HCT116 (cell line): ENCODE data around the gene MAFG. TPM values are rescaled to one million over a fixed set of nuclear protein-coding genes. Genes with fewer than 3 reads are reported as not detected.

ENCODE experiments used
- ATAC-seq: fragments of 200-7000 bp; cut with Tn5 transposase; 2 replicates; pipeline ENCODE4 v1.9.1; 2020; ENCODE audit warnings: mild to moderate bottlenecking, moderate library complexity
- BruUV-seq: library from RNA; stranded (reverse); fragments of 400-500 nt; replicated peaks from 2 replicates; lab custom pipeline; 2021; lab: Mats Ljungman, UMichigan
- CTCF ChIA-PET: fragments of 300-600 bp; sonication (Branson Sonifier 250); formaldehyde crosslinking; loops from one replicate; lab custom pipeline; 2021; ENCODE audit warnings: antibody characterized with exemption; lab: Charles Lee
- POLR2A ChIA-PET: fragments of 300-600, 350-600 bp; sonication (Branson Sonifier 250); formaldehyde crosslinking; loops from one replicate; lab custom pipeline; 2021; ENCODE audit warnings: antibody characterized with exemption; lab: Charles Lee
- RAD21 ChIA-PET, 2 experiments: fragments of 300-600 bp; sonication (Branson Sonifier 250); formaldehyde crosslinking; loops; one replicate each; lab custom pipeline; 2023; ENCODE audit warnings: low total read pairs in 2 of 2; ENCODE audit not compliant: uncharacterized antibody in 2 of 2, unreplicated experiment in 2 of 2, low non-redundant PET in 1 of 2; lab: Charles Lee
- DNase-seq: peaks from one replicate; pipeline ENCODE4 v3.0.0-alpha.2; 2010; ENCODE audit warnings: low read depth, low spot score
- H2AFZ ChIP-seq: fragments of 200-600 bp; shearing (Covaris generic), sonication (generic); 2 replicates; pipeline ENCODE4 v1.6.1; 2017; ENCODE audit warnings: low read depth, mixed run types, mixed read lengths, antibody characterized with exemption, low read length; ENCODE audit not compliant: poor library complexity, severe bottlenecking
- H3K27ac ChIP-seq: 2 replicates; pipeline ENCODE4 v1.5.1; 2012; ENCODE audit warnings: low read depth, low read length
- H3K27me3 ChIP-seq: fragments of 200-600 bp; sonication (generic); 2 replicates; pipeline ENCODE4 v1.6.1; 2016; ENCODE audit warnings: mixed run types, low read length, mixed read lengths; ENCODE audit not compliant: insufficient read depth
- H3K36me3 ChIP-seq, 2 experiments: fragments of 200-500 bp in 1 of 2; fragments of 200-600 bp in 1 of 2; sonication (Bioruptor generic) in 1 of 2; sonication (generic) in 1 of 2; 2 replicates each; pipeline versions ENCODE4 v1.5.1 to v1.6.1; 2014 to 2016; ENCODE audit warnings: low read length in 2 of 2, inconsistent platforms in 1 of 2, mixed read lengths in 1 of 2, mixed run types in 1 of 2; ENCODE audit not compliant: insufficient read depth in 2 of 2, control insufficient read depth in 1 of 2
- H3K4me1 ChIP-seq, 2 experiments: fragments of 200-600 bp in 1 of 2; sonication (generic) in 1 of 2; 2 replicates each; pipeline versions ENCODE4 v1.5.1 to v1.6.1; 2012 to 2017; ENCODE audit warnings: low read length in 2 of 2, inconsistent platforms in 1 of 2, mild to moderate bottlenecking in 1 of 2, mixed read lengths in 1 of 2, mixed run types in 1 of 2, moderate library complexity in 1 of 2; ENCODE audit not compliant: insufficient read depth in 2 of 2, control insufficient read depth in 1 of 2
- H3K4me2 ChIP-seq: fragments of 200-600 bp; sonication (generic); 2 replicates; pipeline ENCODE4 v1.6.1; 2017; ENCODE audit warnings: mixed run types, low read length, mixed read lengths
- H3K4me3 ChIP-seq, 2 experiments: fragments of 200-600 bp in 1 of 2; sonication (generic) in 1 of 2; replicated peaks in 1 of 2; 2 replicates each; pipeline ENCODE4 v1.5.1; 2011 to 2016; ENCODE audit warnings: low read length in 2 of 2, control low read depth in 1 of 2, low read depth in 1 of 2, mild to moderate bottlenecking in 1 of 2, mixed read lengths in 1 of 2, mixed run types in 1 of 2
- H3K79me2 ChIP-seq: fragments of 200-600 bp; sonication (generic); 2 replicates; pipeline ENCODE4 v1.6.1; 2017; ENCODE audit warnings: mild to moderate bottlenecking, mixed run types, low read length, moderate library complexity, mixed read lengths; ENCODE audit not compliant: insufficient read depth
- H3K9ac ChIP-seq: fragments of 200-600 bp; sonication (generic); 2 replicates; pipeline ENCODE4 v1.6.1; 2016; ENCODE audit warnings: low read length, mixed read lengths
- H3K9me2 ChIP-seq: fragments of 200-600 bp; sonication (generic), shearing (Covaris generic); 2 replicates; pipeline ENCODE4 v1.6.1; 2017; ENCODE audit warnings: mixed run types, mild to moderate bottlenecking, moderate library complexity; ENCODE audit not compliant: insufficient read depth
- H3K9me3 ChIP-seq, 2 experiments: fragments of 200-500 bp in 1 of 2; fragments of 200-600 bp in 1 of 2; sonication (Bioruptor generic) in 1 of 2; sonication (generic) in 1 of 2; 2 replicates each; pipeline ENCODE4 v1.6.1; 2014 to 2017; ENCODE audit warnings: low read length in 2 of 2, mixed read lengths in 2 of 2, inconsistent platforms in 1 of 2, low read depth in 1 of 2, mild to moderate bottlenecking in 1 of 2, mixed run types in 1 of 2, moderate library complexity in 1 of 2; ENCODE audit not compliant: control insufficient read depth in 1 of 2, insufficient read depth in 1 of 2
- H4K20me1 ChIP-seq: fragments of 200-600 bp; sonication (generic), shearing (Covaris generic); 2 replicates; pipeline ENCODE4 v1.6.1; 2017; ENCODE audit warnings: mixed run types, mild to moderate bottlenecking, moderate library complexity; ENCODE audit not compliant: insufficient read depth
- CTCF ChIP-seq, 3 experiments: fragments of 200-600 bp in 1 of 3; sonication (generic) in 1 of 3; IDR thresholded peaks in 2 of 3; conservative IDR thresholded peaks in 1 of 3; 2 replicates each; pipeline ENCODE4 v1.5.1; 2012 to 2017; ENCODE audit warnings: low read depth in 2 of 3, low read length in 2 of 3, antibody characterized with exemption in 1 of 3, borderline replicate concordance in 1 of 3, control low read depth in 1 of 3, mild to moderate bottlenecking in 1 of 3, mixed read lengths in 1 of 3, mixed run types in 1 of 3, moderate library complexity in 1 of 3; ENCODE audit not compliant: insufficient read depth in 1 of 3
- EGR1 ChIP-seq: IDR thresholded peaks from 2 replicates; pipeline ENCODE4 v1.6.1; 2012; ENCODE audit warnings: low read depth
- POLR2A ChIP-seq: IDR thresholded peaks from 2 replicates; pipeline ENCODE4 v1.7.0; 2011; ENCODE audit warnings: borderline replicate concordance; ENCODE audit not compliant: insufficient read depth, insufficient read length; ENCODE audit errors: extremely low read depth
- POLR2AphosphoS5 ChIP-seq: IDR thresholded peaks from 2 replicates; pipeline ENCODE4 v1.6.1; 2011; ENCODE audit warnings: mild to moderate bottlenecking, low read depth, low read length, moderate library complexity
- YY1 ChIP-seq: IDR thresholded peaks from 2 replicates; pipeline ENCODE4 v1.6.1; 2011; ENCODE audit warnings: low read length, low read depth, moderate library complexity, mild to moderate bottlenecking; ENCODE audit not compliant: insufficient replicate concordance; ENCODE audit errors: extremely low read depth
- ZFX ChIP-seq: fragments of 450-650 bp; IDR thresholded peaks from 2 replicates; pipeline ENCODE4 v1.6.1; 2017
- intact Hi-C: fragments of 100-400 bp; cut with micrococcal nuclease; formaldehyde crosslinking; loops from 2 replicates; pipeline ENCODE4 v1.10.0; 2022
- total RNA-seq: library from RNA; stranded (reverse); gene quantifications from one replicate; pipeline ENCODE4 v1.2.1, GENCODE V29; 2021; ENCODE audit not compliant: unreplicated experiment

The MAFG gene
- total RNA-seq, 1 experiment from 2014 or later: 46.8 TPM

GRCh38 chr17:81930142-81931125 is 2.9 kb upstream of the MAFG start:
- no peak for DNase-seq
- H3K27me3 ChIP-seq: no peaks in the 10 kb centered on the region
- H3K27ac ChIP-seq: no peak overlapping the region; the same call in 1 of the 2 replicates
- POLR2A ChIA-PET: interaction anchor here (1.2 kb wide), 1 partner anchor 92 kb away, joined by 4 read pairs; the partner anchor contains the start of genes CENPX and LRRC45
- H3K9me3 ChIP-seq: no peaks in the 10 kb centered on the region
- BruUV-seq: no TSS peak
- intact Hi-C loops: no loop called here
- H4K20me1 ChIP-seq: no peaks in the 10 kb centered on the region
- no peak overlapping the region for H3K9ac ChIP-seq
- H3K36me3 ChIP-seq: peaks cover 6 to 28% of the 10 kb centered on the region in 2 experiments; a peak in 2 of 4 replicates
- peaks cover 22 to 61% of the 10 kb centered on the region in 2 experiments for H3K4me1 ChIP-seq
- RAD21 ChIA-PET: no interaction called here
- ATAC-seq: no peak
- peaks cover 27% of the 10 kb centered on the region for H3K79me2 ChIP-seq
- TF ChIP-seq YY1 (no peak), POLR2A (peak; percentile 32)
- CTCF ChIA-PET: interaction anchor here (1.0 to 1.5 kb wide), 2 partner anchors 29 to 92 kb away, joined by 4 read pairs; partner anchors contain the start of genes CENPX and LRRC45
- no peaks in the 10 kb centered on the region for H3K9me2 ChIP-seq
- H2AFZ ChIP-seq: no peak overlapping the region
- H3K4me3 ChIP-seq: no peak overlapping the region
- no peak overlapping the region for H3K4me2 ChIP-seq

- RAD21 ChIA-PET: no interaction called here
- Histone ChIP-seq H3K36me3 (peaks cover 4 to 19% of the 10 kb centered on the region in 2 experiments; a peak in 1 of 4 replicates), H3K9ac (peak overlapping the region; percentile 83)
- ATAC-seq: no peak
- intact Hi-C loops: loop anchor here (5.0 kb wide), 1 partner anchor 57 kb away; the partner anchor contains the start of gene ARHGDIA
- TF ChIP-seq CTCF (IDR thresholded peaks at IDR 0.05 in 2 of 3, conservative IDR thresholded peaks at IDR 0.05 in 1 of 3; ENCODE audit: borderline replicate concordance in 1 of 3, insufficient read depth in 1 of 3, low read depth in 2 of 3, low read length in 2 of 3) (no peak), EGR1 (no peak), POLR2AphosphoS5 (peak; percentile 13; the same call in 1 of the 2 replicates), ZFX (no peak)
- TF ChIP-seq, all 23 proteins: peak for 1
- no peaks in the 10 kb centered on the region for H4K20me1 ChIP-seq
- no peaks in the 10 kb centered on the region for H3K9me2 ChIP-seq
- H3K27ac ChIP-seq: peak overlapping the region; percentile 97; the same call in 1 of the 2 replicates
- ChIA-PET POLR2A (interaction anchor here (1.1 to 4.6 kb wide), 4 partner anchors 7 to 93 kb away, joined by 3 to 18 read pairs (median 5); partner anchors contain the start of genes CENPX, LRRC45 and PYCR1), CTCF (interaction anchor here (1.5 kb wide), 1 partner anchor 93 kb away, joined by 4 read pairs; the partner anchor contains the start of genes CENPX and LRRC45)
- no peak overlapping the region for H2AFZ ChIP-seq
- H3K4me2 ChIP-seq: peak overlapping the region; percentile 95
- DNase-seq: no peak
- H3K4me3 ChIP-seq: peak overlapping the region; percentile 77 to 93
- peaks cover 32% of the 10 kb centered on the region for H3K79me2 ChIP-seq
- H3K9me3 ChIP-seq: no peaks in the 10 kb centered on the region
- TSS peak; percentile 29 for BruUV-seq
- H3K27me3 ChIP-seq: no peaks in the 10 kb centered on the region
- H3K4me1 ChIP-seq: peaks cover 28 to 68% of the 10 kb centered on the region in 2 experiments
Measured at GRCh38 chr17:81929253-81930141, 2.0 kb upstream of the MAFG start.
